IMR-90 (cell line): ENCODE data around the gene CD40LG. TPM values are rescaled to one million over a fixed set of nuclear protein-coding genes. Genes with fewer than 3 reads are reported as not detected.

Source experiments
- ATAC-seq: fragments of 200-7000 bp; cut with Tn5 transposase; 2 replicates; pipeline ENCODE4 v1.9.1; 2020; ENCODE audit warnings: low read depth, mild to moderate bottlenecking, moderate library complexity
- BruUV-seq: library from RNA; stranded (reverse); fragments of 400-500 nt; replicated peaks from 2 replicates; lab custom pipeline; 2021; lab: Mats Ljungman, UMichigan
- CTCF ChIA-PET: fragments of 300-600 bp; formaldehyde crosslinking; extraction: SDS; loops from one replicate; lab custom pipeline; 2021; ENCODE audit warnings: antibody characterized with exemption; lab: Yijun Ruan, JAX
- POLR2A ChIA-PET: fragments of 300-600 bp; sonication (Branson Sonifier 250); formaldehyde crosslinking; loops from one replicate; lab custom pipeline; 2022; ENCODE audit warnings: antibody characterized with exemption; ENCODE audit not compliant: unreplicated experiment; lab: Charles Lee
- DNase-seq: peaks from one replicate; pipeline ENCODE4 v3.0.0; 2013
- H2AFZ ChIP-seq: replicated peaks from 2 replicates; pipeline ENCODE3; 2013; ENCODE audit warnings: low read length, mild to moderate bottlenecking; ENCODE audit not compliant: poor library complexity
- H2AK5ac ChIP-seq: 2 replicates; pipeline ENCODE4 v1.6.1; 2013; ENCODE audit warnings: low read depth, low read length, inconsistent platforms
- H2AK9ac ChIP-seq: replicated peaks from 2 replicates; pipeline ENCODE3; 2013; ENCODE audit warnings: mild to moderate bottlenecking, low read depth, low read length, moderate library complexity; ENCODE audit not compliant: poor library complexity
- H2BK120ac ChIP-seq: 2 replicates; pipeline ENCODE4 v1.6.1; 2013; ENCODE audit warnings: low read depth, low read length, inconsistent platforms
- H2BK15ac ChIP-seq: 3 replicates; pipeline ENCODE4 v1.6.1; 2013; ENCODE audit warnings: low read depth, low read length, inconsistent platforms
- H2BK20ac ChIP-seq: 2 replicates; pipeline ENCODE4 v1.6.1; 2013; ENCODE audit warnings: low read depth, mild to moderate bottlenecking, inconsistent platforms, low read length, moderate library complexity
- H2BK5ac ChIP-seq: 2 replicates; pipeline ENCODE4 v1.6.1; 2013; ENCODE audit warnings: mild to moderate bottlenecking, low read depth, low read length, inconsistent platforms; ENCODE audit not compliant: poor library complexity, severe bottlenecking
- H3K14ac ChIP-seq: replicated peaks from 2 replicates; pipeline ENCODE4 v1.6.1; 2013; ENCODE audit warnings: low read depth, low read length, inconsistent platforms
- H3K18ac ChIP-seq: 2 replicates; pipeline ENCODE4 v1.6.1; 2013; ENCODE audit warnings: low read depth, low read length, control low read depth
- H3K23ac ChIP-seq: 2 replicates; pipeline ENCODE4 v1.6.1; 2013; ENCODE audit warnings: low read depth, low read length, inconsistent platforms
- H3K27ac ChIP-seq: 2 replicates; pipeline ENCODE4 v1.5.1; 2013; ENCODE audit warnings: mild to moderate bottlenecking, control low read depth, low read length; ENCODE audit not compliant: insufficient read depth
- H3K27me3 ChIP-seq: 2 replicates; pipeline ENCODE4 v1.6.1; 2013; ENCODE audit warnings: low read length; ENCODE audit not compliant: control insufficient read depth, insufficient read depth
- H3K36me3 ChIP-seq: 2 replicates; pipeline ENCODE4 v1.6.1; 2013; ENCODE audit warnings: low read length, mixed read lengths; ENCODE audit not compliant: control insufficient read depth, insufficient read depth
- H3K4ac ChIP-seq: 2 replicates; pipeline ENCODE4 v1.6.1; 2013; ENCODE audit warnings: low read depth, low read length, inconsistent platforms
- H3K4me1 ChIP-seq: 2 replicates; pipeline ENCODE4 v1.6.1; 2013; ENCODE audit warnings: low read length, mixed read lengths; ENCODE audit not compliant: control insufficient read depth, insufficient read depth
- H3K4me2 ChIP-seq: 2 replicates; pipeline ENCODE4 v1.6.1; 2013; ENCODE audit warnings: low read depth, mild to moderate bottlenecking, control low read depth, low read length, moderate library complexity
- H3K4me3 ChIP-seq: 2 replicates; pipeline ENCODE4 v1.5.1; 2013; ENCODE audit warnings: low read depth, mild to moderate bottlenecking, control low read depth, low read length, moderate library complexity; ENCODE audit not compliant: insufficient read depth
- H3K56ac ChIP-seq: 2 replicates; pipeline ENCODE4 v1.6.1; 2013; ENCODE audit warnings: low read length, inconsistent platforms; ENCODE audit not compliant: insufficient read depth; ENCODE audit errors: extremely low read depth
- H3K79me1 ChIP-seq, 2 experiments: 2 replicates each; pipeline ENCODE4 v1.6.1; 2013; ENCODE audit warnings: low read length in 2 of 2, inconsistent platforms in 1 of 2, low read depth in 1 of 2
- H3K9ac ChIP-seq: 2 replicates; pipeline ENCODE4 v1.6.1; 2013; ENCODE audit warnings: low read depth, low read length, control low read depth
- H3K9me1 ChIP-seq: 2 replicates; pipeline ENCODE4 v1.6.1; 2013; ENCODE audit warnings: low read length, inconsistent platforms; ENCODE audit not compliant: insufficient read depth
- H3K9me3 ChIP-seq: 2 replicates; pipeline ENCODE4 v1.6.1; 2013; ENCODE audit warnings: low read length; ENCODE audit not compliant: control insufficient read depth, insufficient read depth
- H4K20me1 ChIP-seq: 2 replicates; pipeline ENCODE4 v1.6.1; 2013; ENCODE audit warnings: low read length, inconsistent platforms; ENCODE audit not compliant: insufficient read depth
- H4K5ac ChIP-seq: 2 replicates; pipeline ENCODE4 v1.6.1; 2013; ENCODE audit warnings: mild to moderate bottlenecking, low read depth, low read length, control low read depth
- H4K8ac ChIP-seq, 2 experiments: 2 replicates each; pipeline ENCODE4 v1.6.1; 2013; ENCODE audit warnings: low read depth in 2 of 2, low read length in 2 of 2, control low read depth in 1 of 2, inconsistent platforms in 1 of 2
- H4K91ac ChIP-seq: 2 replicates; pipeline ENCODE4 v1.6.1; 2013; ENCODE audit warnings: low read depth, low read length, inconsistent platforms; ENCODE audit not compliant: insufficient read depth
- CEBPB ChIP-seq: IDR thresholded peaks from 2 replicates; pipeline ENCODE4 v1.6.1; 2012; ENCODE audit warnings: low read depth, low read length, improper control_type of control experiment
- FOS ChIP-seq: fragments of 150-350 bp; IDR thresholded peaks from 2 replicates; pipeline ENCODE4 v1.6.1; 2016; ENCODE audit warnings: low read depth, low read length
- RAD21 ChIP-seq: IDR thresholded peaks from 2 replicates; pipeline ENCODE4 v1.6.1; 2012; ENCODE audit warnings: low read length, improper control_type of control experiment
- RCOR1 ChIP-seq: IDR thresholded peaks from 2 replicates; pipeline ENCODE4 v1.6.1; 2012; ENCODE audit warnings: mild to moderate bottlenecking, low read length, improper control_type of control experiment; ENCODE audit not compliant: insufficient replicate concordance
- WGBS, 2 experiments: methylation state at CpG; one replicate each; pipeline versions ENCODE4 v1.1.5 to v1.1.7; 2013; ENCODE audit warnings: missing lambda C conversion rate in 2 of 2; ENCODE audit not compliant: insufficient read length in 1 of 2; ENCODE audit errors: extremely low coverage in 2 of 2; 5-methylcytosine and 5-hydroxymethylcytosine counted together
- dilution Hi-C: fragments of 300-500 bp; cut with HindIII; formaldehyde crosslinking; loops from one replicate; pipeline ENCODE4 v1.14.3; 2018; ENCODE audit warnings: low sequenced_read_pairs; ENCODE audit not compliant: unreplicated experiment
- in situ Hi-C: fragments of 300-500 bp; cut with MboI; formaldehyde crosslinking; loops from 3 replicates; pipeline ENCODE4 v1.14.3; 2019; ENCODE audit warnings: low sequenced_read_pairs, inconsistent platforms, mixed read lengths
- intact Hi-C: fragments of 100-400 bp; cut with micrococcal nuclease; formaldehyde crosslinking; loops from 2 replicates; pipeline ENCODE4 v1.10.0; 2022
- polyA plus RNA-seq, 3 experiments: library from polyadenylated mRNA; depleted of rRNA; stranded (reverse); fragments of >200 nt; gene quantifications; 2 replicates each; pipeline ENCODE4 v1.2.3, GENCODE V29; 2012; ENCODE audit warnings: low replicate concordance in 1 of 3
- total RNA-seq: library from RNA; depleted of rRNA; stranded (reverse); fragments of >200 nt; gene quantifications from 2 replicates; pipeline ENCODE4 v1.2.3, GENCODE V29; 2012
- TF ChIP-seq, protein P1 (sequence below): fragments of 150-350 bp; IDR thresholded peaks from 2 replicates; pipeline ENCODE4 v1.6.1; 2016; ENCODE audit warnings: low read depth, mild to moderate bottlenecking, low read length, moderate library complexity, borderline replicate concordance

CD40LG gene
- total and polyA plus RNA-seq, 2 of the 4 experiments (the other 2 are of a cell fraction), result not detected

DNA sequence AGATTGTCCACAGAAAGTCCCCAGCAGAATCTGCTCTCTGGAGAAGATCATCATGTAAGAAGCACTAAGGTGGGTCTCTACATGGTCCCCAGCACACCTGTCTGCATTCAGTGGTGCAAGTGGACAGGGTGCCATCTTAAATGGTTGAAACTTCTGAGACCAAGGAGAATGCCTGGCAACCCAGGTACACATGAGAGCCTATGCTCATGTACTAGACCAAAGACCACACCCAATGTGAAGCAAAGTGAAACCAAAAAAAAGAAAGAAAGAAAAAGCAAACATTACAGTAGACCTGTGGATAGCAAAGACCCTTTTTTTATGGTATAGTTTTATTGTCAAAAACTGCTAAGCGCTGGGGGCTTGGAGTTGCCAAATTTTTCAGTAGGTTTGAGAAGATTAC lies 15.0 kb downstream of the CD40LG start:
- no peak overlapping the region for H3K23ac ChIP-seq
- H2BK15ac ChIP-seq, result no peak overlapping the region
- intact Hi-C loops, result no loop called here
- ATAC-seq, result no peak
- dilution Hi-C loops, result no loop called here
- no peak overlapping the region for H3K4ac ChIP-seq
- in situ Hi-C loops, result no loop called here
- H3K9ac ChIP-seq, result no peak overlapping the region
- no CpG with 5 or more reads among the region's 1 CpG for WGBS, 2 experiments
- no peak overlapping the region for H4K5ac ChIP-seq
- peaks cover 8% of the 10 kb centered on the region for H3K27me3 ChIP-seq
- no peak overlapping the region for H3K4me3 ChIP-seq
- H3K36me3 ChIP-seq, result no peaks in the 10 kb centered on the region
- H3K9me1 ChIP-seq, result no peaks in the 10 kb centered on the region
- H4K20me1 ChIP-seq, result no peaks in the 10 kb centered on the region
- no peak overlapping the region for H3K56ac ChIP-seq
- H4K91ac ChIP-seq, result no peak overlapping the region
- no TSS peak for BruUV-seq
- H2BK20ac ChIP-seq, result no peak overlapping the region
- H2AFZ ChIP-seq, result no peak overlapping the region
- H3K27ac ChIP-seq, result no peak overlapping the region
- no peak overlapping the region for H2AK9ac ChIP-seq
- H2AK5ac ChIP-seq, result no peak overlapping the region
- DNase-seq, result no peak
- TF ChIP-seq, protein P1, sequence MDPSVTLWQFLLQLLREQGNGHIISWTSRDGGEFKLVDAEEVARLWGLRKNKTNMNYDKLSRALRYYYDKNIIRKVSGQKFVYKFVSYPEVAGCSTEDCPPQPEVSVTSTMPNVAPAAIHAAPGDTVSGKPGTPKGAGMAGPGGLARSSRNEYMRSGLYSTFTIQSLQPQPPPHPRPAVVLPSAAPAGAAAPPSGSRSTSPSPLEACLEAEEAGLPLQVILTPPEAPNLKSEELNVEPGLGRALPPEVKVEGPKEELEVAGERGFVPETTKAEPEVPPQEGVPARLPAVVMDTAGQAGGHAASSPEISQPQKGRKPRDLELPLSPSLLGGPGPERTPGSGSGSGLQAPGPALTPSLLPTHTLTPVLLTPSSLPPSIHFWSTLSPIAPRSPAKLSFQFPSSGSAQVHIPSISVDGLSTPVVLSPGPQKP, result no peak
- TF ChIP-seq RCOR1 (no peak), FOS (no peak), CEBPB (no peak), RAD21 (no peak)
- H3K9me3 ChIP-seq, result peaks cover 4% of the 10 kb centered on the region
- H3K4me1 ChIP-seq, result no peaks in the 10 kb centered on the region
- no peaks in the 10 kb centered on the region for H3K79me1 ChIP-seq
- ChIA-PET POLR2A (no interaction called here), CTCF (no interaction called here)
- no peak overlapping the region for H3K18ac ChIP-seq
- no peak overlapping the region for H4K8ac ChIP-seq
- H2BK5ac ChIP-seq, result no peak overlapping the region
- no peak overlapping the region for H2BK120ac ChIP-seq
- no peak overlapping the region for H3K14ac ChIP-seq
- no peak overlapping the region for H3K4me2 ChIP-seq
